NCI-H128 (cell line): Measurements from ENCODE around the gene STXBP2.

Experiments
- DNase-seq: peaks from one replicate; lab custom pipeline; 2025; ENCODE audit not compliant: unreplicated experiment; lab: John Stamatoyannopoulos, UW

Gene STXBP2

DNA sequence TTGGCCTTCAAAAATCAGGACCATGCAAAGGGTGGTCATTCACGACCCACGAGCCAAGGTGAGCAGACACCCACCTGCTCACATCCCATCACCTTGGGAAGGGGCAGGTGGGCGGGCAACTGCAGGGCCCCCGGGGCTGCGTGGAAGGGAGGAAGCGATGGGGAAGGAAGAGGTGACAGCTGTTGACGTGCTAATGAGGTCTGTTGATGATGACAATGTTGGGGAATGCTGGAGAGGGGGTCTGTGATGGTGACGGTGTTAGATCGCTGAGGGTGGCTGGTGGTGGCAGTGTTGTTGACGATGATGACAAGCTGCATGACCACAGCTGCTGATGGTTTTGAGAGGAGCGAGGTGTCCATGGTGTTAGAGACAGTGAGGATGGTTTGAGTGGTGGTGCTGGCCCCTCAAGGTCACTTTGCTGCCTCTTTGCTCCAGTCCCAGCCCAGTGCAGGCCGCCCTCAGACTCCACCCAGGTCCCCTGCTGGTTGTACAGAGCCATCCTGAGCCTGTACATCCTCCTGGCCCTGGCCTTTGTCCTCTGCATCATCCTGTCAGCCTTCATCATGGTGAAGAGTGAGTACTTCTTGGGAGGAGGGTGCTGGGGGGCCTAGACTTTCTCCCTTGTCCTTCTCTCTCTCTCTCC is 40.9 kb downstream of the STXBP2 start:
- no peak for DNase-seq

DNA sequence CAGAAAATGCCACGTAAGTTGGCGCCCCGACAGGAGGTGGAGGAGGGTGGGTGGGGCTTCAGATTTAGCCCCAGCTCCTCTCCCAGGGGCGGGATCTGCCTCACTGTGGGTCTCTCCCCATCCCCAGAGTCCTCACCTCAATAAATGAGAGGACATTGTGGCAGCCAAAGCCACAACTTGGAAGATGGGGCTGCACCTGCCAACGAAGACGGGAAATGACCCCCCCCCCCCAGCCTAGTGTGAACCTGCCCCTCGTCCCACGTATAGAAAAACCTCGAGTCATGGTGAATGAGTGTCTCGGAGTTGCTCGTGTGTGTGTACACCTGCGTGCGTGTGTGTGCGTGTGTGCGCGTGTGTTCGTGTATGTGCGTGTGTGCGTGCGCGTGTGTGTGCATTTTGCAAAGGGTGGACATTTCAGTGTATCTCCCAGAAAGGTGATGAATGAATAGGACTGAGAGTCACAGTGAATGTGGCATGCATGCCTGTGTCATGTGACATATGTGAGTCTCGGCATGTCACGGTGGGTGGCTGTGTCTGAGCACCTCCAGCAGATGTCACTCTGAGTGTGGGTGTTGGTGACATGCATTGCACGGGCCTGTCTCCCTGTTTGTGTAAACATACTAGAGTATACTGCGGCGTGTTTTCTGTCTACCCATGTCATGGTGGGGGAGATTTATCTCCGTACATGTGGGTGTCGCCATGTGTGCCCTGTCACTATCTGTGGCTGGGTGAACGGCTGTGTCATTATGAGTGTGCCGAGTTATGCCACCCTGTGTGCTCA is 42.3 kb downstream of the STXBP2 start:
- DNase-seq = no peak

DNA sequence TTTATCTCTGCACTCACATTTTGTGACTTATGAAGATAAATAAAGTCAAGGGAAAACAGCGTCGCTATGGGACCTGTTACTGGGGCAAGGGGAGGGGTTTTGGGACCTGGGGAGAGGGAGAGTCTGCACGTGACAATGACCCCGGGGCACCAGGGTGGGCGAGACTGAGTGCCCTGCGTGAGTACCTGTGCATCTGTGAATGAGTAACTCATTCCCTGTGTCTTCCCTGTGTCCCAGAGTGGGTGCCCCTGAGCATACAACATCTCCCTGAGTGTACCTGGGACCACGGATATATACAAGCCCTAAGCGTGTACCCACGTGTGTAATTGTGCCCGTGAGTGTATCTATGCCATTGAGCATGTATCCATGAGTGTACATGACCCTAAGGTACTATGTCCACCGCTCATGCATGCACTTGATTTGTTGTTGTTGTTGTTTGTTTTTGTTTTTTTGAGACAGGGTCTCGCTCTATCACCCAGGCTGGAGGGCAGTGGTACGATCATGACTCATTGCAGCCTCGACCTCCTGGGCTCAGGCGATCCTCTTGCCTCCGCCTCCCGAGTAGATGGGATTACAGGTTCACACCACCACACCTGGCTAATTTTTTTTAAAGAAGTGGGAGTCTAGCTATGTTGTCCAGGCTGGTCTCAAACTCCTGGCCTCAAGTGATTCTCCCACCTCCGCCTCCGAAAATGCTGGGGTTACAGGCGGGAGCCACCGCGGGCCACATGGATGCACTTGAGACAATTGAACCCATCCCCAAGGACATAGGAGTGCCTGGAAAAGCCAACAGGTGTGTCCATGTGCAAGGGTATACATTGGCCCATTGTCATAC is 43.1 kb downstream of the STXBP2 start:
- DNase-seq = no peak

DNA sequence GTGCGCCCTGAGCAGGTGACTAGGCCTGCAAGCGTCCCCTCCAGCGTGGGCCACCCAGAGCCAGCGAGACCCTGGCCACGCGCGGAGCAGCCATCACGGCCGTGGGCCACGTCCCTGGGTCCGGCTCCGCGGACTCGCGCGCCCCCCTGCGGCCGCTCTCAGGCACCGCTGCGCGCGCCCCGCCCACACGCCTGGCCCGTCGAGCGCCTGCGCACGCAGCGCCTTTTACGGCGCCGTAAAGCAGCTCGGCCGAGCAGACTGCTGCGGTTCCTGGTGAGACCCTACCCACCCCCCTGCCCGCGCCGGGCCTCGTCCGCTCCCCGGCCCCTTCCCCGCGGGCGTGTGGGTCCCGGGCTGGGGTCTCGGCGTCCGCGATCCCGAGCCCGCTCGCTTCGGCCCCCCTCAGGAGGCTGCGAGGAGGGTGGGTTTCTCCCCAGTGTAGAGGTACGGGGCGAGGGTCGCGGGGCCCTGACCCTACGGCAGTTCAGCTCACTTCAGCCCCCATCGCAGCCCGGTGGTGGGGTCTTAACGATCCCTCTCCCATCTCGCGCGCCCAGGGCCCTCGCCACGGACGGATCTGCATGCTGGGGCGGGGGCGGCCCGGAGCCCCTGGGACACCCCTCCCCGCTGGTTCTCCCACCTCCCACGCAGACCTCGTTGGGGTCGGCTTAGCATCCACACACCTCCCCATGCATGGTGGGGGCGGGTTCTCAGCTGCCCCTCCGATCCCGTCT is 43.9 kb downstream of the STXBP2 start, which contains the start of gene TRAPPC5:
TRAPPC5 (plus strand) TSS at position 228 of the 734 bp plus-strand sequence. CDS start 1,421 bp downstream, outside the sequence.
- DNase-seq = peak; percentile 55

DNA sequence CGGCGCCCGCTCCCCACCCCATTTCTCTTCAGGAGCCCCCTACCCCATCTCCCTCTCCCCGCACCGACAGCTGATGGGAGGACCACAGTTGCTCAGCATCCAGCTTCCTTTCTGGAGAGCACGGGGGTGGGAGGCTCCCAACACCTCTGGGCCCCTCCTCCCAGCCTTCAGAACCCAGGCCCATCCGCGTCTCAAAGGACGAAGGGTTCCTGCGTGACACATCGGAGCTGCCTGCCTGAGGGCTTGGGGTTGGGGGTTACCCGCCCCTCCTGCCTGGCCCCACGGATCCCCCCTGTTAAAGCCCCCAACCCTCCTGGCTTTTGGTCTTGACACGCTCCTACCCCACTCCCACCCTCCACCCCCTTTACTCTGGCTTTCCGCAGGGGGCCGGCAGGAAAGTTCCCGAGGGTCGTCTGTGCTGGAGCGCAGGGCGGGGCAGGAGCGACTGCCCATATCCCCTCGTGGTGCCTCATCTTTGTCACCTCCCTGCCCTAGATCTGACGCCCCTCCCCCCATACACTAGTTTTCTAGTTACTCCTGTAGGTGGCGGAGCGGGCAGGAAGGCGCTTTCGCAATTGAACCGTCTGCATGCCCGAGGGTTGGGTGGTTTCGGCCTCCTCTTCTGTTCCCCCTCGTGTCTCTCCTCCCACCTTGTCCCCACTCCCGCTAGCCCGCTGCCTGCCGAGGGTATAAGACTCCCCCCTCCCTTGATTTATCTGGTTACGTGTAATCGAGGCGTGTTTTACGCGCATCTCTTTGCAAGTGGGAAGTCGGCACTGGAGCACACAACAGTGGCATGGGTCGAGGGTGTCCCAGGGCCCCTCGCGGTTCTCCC is 44.6 kb downstream of the STXBP2 start:
- DNase-seq = no peak

DNA sequence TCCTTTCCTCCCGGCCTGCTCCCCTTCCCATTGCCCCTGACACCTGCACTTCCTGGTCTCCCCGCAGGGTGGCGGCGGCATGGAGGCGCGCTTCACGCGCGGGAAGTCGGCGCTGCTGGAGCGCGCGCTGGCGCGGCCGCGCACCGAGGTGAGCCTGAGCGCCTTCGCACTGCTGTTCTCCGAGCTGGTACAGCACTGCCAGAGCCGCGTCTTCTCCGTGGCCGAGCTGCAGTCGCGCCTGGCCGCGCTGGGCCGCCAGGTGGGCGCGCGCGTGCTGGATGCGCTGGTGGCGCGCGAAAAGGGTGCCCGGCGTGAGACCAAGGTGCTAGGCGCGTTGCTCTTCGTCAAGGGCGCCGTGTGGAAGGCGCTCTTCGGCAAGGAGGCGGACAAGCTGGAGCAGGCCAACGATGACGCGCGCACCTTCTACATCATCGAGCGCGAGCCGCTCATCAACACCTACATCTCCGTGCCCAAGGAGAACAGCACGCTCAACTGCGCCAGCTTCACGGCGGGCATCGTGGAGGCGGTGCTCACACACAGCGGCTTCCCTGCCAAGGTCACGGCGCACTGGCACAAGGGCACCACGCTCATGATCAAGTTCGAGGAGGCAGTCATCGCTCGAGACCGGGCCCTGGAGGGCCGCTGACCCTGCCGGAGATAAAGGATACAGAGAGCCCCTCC is 45.4 kb downstream of the STXBP2 start:
- no peak for DNase-seq

DNA sequence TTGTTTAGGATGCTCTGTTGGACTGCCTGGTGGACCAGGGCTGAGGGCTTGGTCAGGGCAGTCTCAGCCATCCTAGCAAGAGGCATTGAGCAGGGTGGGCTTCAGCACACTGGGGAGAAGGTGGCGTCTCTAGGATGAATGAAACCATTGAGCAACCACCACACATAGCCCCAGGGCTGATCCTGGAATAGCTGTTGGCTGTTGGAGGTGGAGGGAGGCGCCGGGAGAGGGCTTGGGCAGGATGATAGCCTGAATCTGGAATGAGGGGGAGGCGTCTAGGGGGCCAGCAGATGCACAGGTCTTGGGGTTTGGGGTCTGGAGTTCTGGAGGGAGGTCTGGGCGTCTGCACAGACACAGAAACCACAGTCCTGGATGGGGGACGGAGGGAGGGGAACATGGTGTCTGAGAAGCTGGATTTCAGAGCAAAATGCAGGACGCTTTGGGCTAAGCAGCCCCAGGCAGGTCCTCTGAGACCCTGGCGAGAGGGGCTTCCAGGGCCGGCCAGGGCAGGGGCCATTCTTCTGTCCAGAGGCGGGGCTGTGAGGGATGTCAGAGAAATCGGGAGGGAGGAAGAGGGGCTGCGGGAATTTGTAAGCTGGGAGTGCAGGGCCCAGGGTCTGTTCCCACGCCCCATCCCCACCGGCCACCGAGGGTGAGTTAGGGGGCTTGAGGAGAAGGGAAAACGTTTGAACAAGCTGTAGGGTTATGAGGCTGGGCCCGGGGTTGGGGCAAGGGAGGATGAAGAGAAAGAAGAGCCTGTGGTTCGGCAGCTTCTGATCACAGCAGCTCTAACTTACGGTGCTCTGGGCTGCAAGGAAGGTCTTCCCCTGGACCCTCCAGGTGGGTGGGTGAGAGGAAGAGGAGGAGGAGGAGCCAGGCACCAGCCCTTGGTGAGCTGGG is 48.9 kb downstream of the STXBP2 start:
- DNase-seq = no peak

DNA sequence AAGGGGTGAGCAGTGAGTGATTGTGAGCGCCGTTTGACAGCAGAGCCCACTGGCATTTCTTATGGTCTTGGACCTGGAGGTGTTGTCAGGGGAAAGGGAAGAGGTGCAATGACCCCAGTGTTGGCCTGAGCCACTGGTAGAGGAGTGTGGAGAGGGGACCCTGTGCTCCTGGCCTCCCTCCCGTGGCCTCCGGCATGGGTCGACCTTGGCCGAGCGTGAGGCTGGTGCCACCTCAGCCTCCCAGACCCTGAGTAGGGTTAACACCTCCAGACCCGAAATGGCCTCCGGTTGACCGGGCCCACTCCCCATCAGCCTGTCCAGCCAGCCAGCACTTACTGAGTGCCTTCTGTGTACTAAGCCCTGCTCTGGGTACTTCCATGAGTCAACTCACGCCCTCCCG is 50.3 kb downstream of the STXBP2 start:
- no peak for DNase-seq

DNA sequence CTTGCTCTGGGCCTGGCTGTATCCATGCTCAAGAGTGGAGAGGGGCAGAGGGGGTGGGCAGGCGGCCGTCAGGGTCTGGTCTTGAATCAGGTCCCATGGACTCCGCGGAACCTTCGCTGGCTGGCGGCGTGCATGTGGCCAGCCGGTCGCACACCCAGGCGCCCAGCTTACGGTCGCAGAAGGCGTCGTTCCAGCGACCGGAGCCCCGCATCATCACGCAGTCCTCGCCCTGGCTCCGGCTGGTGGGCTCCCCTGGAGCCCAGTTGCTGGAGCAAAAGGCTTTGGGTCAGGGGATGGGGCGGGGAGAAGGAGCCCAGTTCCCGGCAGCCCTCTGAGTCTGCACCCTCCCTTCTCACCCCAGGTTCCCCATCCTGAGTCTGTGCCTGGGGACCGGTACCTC is 52.3 kb downstream of the STXBP2 start:
- DNase-seq = no peak

DNA sequence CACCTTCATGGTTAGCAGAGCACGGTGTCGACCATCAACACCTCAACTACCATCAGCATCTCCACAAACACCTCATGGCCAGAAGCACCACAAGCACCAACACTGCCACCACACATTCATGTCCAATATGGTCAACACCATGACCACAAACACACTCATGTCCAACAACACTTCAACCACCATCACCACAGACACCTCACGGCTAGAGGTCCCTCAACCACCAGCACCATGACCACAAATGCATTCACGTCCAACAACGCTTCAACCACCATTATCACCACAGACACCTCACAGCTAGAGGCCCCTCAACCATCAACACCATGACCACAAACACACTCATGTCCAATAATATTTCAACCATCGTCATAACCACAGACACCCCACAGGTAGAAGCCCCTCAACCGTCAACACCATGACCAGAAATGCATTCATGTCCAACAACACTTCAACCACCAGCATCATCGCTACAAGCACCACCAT is 53.9 kb downstream of the STXBP2 start:
- no peak for DNase-seq

DNA sequence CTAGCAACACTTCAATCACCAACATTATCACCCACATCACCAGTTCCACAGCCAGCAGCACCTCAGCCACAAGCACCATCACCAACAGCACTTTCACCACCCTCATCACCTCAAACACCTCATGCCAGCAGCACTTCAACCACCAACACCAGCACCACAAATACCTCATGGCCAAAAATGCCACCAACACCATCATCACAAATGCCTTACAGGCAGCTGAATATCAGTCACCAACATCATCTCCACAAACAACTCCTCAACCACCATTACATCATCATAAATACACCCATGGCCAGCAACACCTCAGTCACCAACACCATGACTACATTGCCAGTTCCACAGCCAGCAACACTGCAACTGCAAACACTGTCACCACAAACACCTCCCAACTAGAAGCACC is 54.6 kb downstream of the STXBP2 start:
- DNase-seq = no peak

DNA sequence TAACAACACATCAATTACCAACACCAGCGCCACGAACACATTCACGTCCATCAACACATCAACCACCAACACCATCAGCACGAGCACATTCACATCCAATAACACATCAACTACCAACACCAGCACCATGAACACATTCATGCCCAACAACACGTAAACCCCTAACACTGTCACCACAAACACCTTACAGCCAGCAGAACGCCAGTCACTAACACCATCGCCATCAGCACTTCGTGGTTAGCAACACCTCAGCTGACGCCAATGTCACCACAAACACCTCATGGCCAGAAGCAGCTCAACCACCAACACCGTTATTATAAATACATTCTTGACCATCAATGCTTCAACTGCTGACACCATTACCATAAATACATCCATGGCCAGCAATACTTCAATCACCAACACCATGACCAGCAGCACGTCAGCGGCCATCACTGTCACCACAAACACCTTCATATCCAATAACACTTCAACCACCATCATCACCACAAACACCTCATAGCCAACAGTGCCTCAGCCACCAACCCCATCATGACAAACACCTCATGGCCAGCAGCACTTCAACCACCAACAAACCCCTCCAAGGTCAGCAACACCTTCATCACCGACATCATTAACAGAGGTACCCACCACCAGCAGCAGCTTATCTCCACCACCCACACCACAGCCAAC is 55.6 kb downstream of the STXBP2 start:
- DNase-seq = no peak

DNA sequence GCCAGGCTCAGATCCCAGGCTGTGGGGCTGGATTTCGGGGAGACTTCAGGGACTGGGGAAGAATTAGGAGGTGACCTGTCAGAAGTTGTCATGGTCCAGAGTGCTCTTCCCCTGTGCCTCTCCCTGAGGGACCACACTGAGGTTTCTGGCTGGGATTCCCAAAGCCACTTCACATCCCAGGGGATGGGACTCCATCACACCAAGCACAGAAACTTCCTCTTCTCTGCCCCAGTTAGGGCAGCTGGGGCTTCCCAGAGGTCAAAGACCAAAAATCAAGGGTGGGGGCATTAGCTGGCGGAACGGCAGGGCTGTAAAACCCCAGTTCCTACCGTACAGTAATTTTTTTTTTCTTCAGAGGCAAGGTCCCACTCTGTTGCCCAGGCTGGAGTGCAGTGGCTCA is 57.6 kb downstream of the STXBP2 start:
- no peak for DNase-seq
